Stimulated activated CD8-positive, alpha-beta memory T cell treated with anti-CD3 and anti-CD28 coated beads, Interleukin-12 subunit alpha, Interleukin-12 subunit beta, amount 100 ng/mL, for 24 hours (primary cell): ENCODE results near the gene B4GALT6.

Experiments used
- DNase-seq: peaks from one replicate; pipeline ENCODE4 v3.0.0-alpha.2; 2020; ENCODE audit errors: extremely low read depth

The B4GALT6 gene

DNA sequence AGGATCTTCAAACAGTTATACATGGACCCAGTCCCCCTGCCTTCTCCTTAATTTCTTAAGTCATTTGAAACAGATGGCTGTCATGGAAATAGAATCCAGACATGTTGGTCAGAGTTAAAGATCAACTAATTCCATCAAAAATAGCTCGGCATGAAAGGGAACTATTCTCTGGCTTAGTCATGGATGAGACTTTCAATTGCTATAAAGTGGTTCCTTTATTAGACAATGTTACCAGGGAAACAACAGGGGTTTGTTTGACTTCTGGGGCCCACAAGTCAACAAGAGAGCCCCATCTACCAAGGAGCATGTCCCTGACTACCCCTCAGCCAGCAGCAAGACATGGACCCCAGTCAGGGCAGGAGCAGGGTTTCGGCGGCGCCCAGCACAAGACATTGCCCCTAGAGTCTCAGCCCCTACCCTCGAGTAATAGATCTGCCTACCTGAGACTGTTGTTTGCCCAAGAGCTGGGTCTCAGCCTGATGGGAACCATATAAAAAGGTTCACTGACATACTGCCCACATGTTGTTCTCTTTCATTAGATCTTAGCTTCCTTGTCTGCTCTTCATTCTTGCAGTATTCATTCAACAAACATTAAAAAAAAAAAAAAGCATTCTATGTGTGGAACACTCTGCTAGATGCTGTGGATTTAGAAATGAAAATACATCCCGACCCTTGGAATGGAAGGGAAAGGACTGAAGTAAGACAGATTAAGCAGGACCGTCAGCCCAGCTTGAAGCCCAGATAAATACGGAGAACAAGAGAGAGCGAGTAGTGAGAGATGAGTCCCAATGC lies 88.1 kb downstream of the B4GALT6 start:
- no peak for DNase-seq

DNA sequence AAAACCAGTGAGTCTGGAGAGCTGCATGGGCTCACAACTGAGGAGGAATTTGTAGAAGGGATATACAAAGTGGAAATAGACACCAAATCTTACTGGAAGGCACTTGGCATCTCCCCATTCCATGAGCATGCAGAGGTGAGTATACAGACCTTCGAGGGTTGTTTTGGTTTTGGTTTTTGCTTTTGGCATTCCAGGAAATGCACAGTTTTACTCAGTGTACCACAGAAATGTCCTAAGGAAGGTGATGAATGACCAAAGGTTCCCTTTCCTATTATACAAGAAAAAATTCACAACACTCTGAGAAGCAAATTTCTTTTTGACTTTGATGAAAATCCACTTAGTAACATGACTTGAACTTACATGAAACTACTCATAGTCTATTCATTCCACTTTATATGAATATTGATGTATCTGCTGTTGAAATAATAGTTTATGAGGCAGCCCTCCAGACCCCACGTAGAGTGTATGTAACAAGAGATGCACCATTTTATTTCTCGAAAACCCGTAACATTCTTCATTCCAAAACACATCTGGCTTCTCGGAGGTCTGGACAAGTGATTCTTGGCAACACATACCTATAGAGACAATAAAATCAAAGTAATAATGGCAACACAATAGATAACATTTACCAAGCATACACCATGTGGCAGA lies 89.1 kb downstream of the B4GALT6 start:
- DNase-seq: no peak

- DNase-seq: no peak
Measured at GRCh38 chr18:31592506-31593157, 91.7 kb downstream of the B4GALT6 start.

GRCh38 chr18:31591628-31592027 lies 92.8 kb downstream of the B4GALT6 start, which contains the start of gene TTR:
TTR (plus strand) TSS chr18:31591877; CDS start chr18:31591903, 26 bp downstream.
- DNase-seq: no peak

GRCh38 chr18:31591113-31591512 lies 93.3 kb downstream of the B4GALT6 start:
- DNase-seq: no peak

GRCh38 chr18:31590570-31590969 lies 93.8 kb downstream of the B4GALT6 start:
- no peak for DNase-seq

DNA sequence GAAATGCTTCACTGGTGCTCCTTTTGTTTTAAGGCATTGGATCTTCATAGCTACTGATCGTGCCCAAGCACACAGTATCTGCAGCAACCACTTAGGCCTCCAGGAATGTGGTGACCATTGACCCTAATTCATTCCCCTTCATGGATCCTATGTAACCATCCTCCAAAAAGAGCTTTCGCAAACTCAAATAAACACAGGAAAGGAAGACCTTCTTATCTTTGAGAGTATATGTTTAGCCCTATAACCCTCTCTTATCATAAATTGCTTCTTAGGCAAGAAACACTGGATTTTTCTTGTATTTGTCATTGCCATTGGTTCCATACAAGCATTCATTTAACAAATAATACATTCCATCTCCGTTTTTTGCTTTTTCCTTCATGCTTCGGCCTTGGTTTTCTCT lies 96.9 kb downstream of the B4GALT6 start:
- no peak for DNase-seq

DNA sequence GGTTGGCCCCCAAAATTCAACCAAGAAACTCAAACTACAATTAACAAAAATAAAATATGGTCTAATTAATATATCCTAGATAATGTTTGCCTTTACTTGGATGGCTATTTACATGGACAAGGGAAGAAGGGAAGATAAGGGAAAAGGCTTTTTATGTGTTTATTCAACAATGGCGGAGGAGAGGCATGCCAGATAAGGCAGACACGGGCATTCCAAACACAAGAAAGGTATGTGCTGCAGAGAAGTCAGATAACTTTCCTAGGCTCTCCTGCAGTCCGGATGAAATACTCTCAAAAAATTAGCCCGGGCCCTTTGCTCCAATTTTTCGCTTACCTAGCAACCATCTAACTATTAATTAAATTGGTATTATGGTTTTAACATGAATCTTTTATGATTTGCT lies 97.8 kb downstream of the B4GALT6 start:
- DNase-seq: no peak

GRCh38 chr18:31585991-31586390 lies 98.4 kb downstream of the B4GALT6 start:
- DNase-seq: no peak

DNA sequence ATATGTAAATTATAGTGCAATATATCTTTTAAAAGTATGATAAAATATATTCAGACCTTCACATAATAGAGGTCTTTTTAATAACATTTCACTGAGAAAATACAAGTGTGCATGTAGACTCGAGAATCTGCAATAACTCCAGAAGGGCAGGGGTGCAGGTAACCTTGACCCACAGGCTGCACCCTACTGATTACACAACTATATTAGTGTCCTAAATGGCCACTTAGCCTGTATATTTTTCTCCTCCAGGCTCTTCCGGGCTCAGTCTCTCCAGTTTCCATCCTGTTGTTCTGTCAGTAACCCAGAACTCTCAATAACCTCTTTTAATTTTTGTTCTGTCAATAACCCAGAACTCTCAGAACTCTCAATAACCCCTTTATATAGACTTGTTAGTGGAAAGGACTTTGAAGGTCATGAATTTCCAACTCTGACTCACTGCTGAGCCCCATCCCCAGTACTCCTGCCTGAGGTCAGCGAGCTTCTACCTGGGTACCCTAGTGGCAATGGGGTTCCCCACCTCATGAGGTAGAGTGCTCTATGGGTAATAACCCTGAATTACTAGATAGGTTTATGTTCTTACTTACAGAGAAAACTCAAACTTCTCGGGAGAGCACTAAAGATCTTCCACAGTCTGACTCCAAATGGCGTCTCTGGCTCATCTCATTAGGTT lies 101.1 kb downstream of the B4GALT6 start:
- no peak for DNase-seq

DNA sequence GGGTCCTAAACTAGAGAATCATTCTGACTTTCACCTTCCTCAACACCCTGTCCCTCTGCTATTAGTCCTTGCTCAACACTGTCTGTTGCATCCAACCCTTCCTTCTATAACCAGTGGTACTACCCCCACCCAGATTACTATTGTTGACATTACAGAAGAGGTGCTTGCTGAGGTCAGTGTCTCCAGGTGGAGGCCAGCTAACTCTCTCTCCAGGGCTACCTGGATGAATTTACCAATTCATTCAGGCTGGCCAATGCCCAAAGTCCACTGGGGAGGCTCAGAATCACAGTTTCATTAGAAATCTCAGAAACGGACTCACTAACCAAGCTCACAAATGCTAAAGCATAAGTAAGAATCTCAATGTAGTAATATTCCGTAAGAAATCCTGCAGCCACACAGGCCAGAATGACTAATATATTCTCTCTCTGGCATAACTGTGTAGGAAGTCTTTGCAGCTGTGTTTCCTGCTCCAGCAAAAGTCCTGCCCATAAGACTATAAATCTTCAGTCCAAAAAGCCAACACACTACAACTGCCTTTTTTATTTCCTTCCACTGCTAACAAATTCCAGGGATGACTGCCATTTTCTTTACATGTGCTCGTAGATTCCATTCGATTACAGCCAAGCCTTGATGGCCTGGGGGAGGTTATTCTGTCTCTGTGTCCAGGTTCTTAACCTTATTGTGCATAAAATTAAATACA lies 102.7 kb downstream of the B4GALT6 start:
- no peak for DNase-seq

DNA sequence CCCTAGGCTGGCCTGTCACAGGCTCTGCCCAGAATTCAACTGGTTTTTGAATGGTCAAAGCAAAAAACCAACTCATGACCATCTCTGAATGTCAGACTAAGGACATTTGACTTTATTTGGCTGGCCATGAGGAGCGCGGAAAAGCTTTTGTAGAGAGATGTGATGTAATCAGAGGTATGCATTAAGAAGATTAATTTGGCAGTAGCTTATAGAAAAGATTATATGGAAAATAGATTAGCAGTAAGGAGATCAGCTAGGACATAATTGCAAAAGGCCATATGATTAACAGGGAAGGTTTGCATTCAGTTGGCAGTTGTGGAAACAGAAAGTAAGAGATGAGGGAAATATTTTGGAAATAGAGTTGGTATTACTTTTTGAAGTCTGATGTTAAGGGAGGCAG lies 105.0 kb downstream of the B4GALT6 start:
- no peak for DNase-seq

DNA sequence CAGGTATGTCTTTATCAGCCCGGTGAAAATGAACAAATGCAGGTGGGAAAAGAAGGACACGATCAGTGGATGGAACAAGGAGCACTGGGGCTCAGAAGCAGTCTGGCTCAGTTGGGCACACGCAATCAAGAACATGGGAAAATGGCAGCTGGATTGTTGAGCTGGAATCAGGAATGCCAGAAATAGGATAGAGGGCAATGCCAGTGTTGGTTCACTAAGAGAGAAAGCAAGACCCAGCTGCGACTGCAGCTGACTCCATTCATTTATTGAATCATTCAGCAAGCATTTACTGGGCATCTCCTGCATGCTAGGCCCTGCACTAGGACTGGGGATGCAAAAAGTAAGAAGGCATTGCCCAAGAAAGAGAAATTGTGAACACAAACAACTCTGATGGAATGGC lies 106.3 kb downstream of the B4GALT6 start:
- no peak for DNase-seq

- DNase-seq: no peak
Measured at GRCh38 chr18:31577195-31577594, 107.2 kb downstream of the B4GALT6 start.

GRCh38 chr18:31576670-31577069 lies 107.7 kb downstream of the B4GALT6 start:
- DNase-seq: no peak

DNA sequence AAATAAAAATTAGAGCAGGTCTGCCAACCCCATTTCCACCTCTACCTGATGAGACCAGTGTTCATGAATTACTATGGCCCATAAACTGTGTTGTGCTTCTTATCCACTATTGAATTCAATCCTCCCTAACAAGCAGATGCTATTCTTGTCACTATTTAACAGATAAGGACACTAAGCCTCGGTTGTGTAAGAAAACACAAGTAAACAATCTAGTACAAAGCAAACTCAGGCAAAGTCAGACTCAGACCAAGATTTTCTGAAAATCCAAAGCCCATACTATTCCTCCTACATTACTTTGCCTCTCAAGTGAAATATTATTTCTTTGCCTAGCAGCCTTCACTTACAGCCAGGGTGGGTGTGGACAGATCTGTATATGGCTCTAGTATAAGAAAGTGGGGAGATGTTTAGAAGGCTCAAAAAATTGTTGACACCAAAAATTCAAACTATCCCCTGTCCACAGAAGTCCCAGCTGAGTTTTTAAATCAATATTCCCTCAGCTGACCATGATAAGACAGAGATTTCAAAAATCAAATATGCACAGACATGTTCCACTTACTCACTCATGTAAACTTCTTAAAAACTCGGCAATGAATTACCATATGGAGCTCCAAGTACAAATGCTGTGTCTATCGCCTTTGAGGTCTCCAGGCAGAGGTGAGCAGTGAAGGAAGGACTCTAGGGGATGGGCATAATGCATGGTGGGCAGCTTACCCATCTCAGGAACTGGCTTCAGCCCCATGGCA lies 108.7 kb downstream of the B4GALT6 start:
- DNase-seq: no peak

- DNase-seq: no peak
Measured at GRCh38 chr18:31574359-31574758, 110.0 kb downstream of the B4GALT6 start.
